ENCODE measurements around the gene C5orf15.
"Not testable (repeated sequence)": the region's sequence is repeated elsewhere in the genome, so short reads cannot be mapped to it uniquely, and the experiment has no call there.

The C5orf15 gene

DNA sequence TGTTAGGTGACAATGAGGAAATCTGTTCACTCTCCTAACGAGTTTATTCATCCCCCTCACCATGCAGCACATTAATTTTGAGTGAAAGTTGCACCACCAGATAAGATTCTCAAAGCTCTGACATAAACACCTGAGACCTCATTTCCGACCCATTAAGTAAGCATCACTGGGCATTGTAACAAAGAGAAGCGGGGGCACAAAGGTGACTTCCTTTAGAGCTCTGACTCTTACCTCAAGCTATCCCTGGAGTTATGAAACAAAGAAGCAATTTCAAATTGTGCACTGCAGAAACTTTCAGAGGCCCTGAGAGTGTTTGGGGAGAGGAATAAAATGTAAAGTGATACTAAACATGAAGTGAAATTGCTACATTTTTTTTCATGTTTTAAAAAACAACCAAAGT, 29.5 kb downstream of the C5orf15 start:
- no peak for DNase-seq (ENCODE audit: low read depth in 1 of 2, low spot score in 1 of 2)

- no peak for DNase-seq (ENCODE audit: low read depth in 1 of 2, low spot score in 1 of 2)
Measured at GRCh38 chr5:133938039-133938821, 30.2 kb downstream of the C5orf15 start.

DNA sequence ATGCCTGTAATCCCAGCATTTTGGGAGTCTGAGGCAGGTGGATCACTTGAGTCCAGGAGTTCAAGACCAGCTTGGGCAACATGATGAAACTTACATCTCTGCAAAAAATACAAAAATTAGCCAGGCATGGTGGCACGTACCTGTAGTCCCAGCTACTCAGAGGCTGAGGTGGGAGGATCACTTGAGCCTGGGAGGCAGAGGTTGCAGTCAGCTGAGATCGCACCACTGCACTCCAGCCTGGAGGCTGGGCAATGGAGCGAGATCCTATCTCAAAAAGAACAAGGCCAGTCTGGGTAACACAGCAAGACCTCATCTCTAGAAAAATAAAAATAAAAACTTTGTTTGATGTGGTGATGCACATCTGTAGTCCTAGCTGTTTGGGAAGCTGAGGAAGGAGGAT, 30.8 kb downstream of the C5orf15 start:
- not testable (repeated sequence) for DNase-seq (ENCODE audit: low read depth in 1 of 2, low spot score in 1 of 2)

- no peak for DNase-seq (ENCODE audit: low read depth in 1 of 2, low spot score in 1 of 2)
Measured at GRCh38 chr5:133936651-133937015, 31.8 kb downstream of the C5orf15 start.

DNA sequence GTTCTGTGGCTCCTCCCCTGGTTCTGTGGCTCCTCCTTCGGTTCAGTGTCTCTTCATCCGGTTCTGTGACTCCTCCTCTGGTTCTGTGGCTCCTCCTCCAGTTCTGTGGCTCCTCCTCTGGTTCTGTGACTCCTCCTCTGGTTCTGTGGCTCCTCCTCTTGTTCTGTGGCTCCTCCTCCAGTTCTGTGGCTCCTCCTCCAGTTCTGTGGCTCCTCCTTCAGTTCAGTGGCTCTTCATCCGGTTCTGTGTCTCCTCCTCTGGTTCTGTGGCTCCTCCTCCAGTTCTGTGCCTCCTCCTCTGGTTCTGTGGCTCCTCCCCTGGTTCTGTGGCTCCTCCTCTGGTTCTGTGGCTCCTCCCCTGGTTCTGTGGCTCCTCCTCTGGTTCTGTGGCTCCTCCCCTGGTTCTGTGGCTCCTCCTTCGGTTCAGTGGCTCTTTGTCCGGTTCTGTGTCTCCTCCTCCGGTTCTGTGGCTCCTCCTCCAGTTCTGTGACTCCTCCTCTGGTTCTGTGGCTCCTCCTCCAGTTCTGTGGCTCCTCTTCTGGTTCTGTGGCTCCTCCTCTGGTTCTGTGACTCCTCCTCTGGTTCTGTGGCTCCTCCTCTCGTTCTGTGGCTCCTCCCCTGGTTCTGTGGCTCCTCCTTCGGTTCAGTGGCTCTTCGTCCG, 32.3 kb downstream of the C5orf15 start:
- DNase-seq (ENCODE audit: low read depth in 1 of 2, low spot score in 1 of 2): not testable (repeated sequence)

DNA sequence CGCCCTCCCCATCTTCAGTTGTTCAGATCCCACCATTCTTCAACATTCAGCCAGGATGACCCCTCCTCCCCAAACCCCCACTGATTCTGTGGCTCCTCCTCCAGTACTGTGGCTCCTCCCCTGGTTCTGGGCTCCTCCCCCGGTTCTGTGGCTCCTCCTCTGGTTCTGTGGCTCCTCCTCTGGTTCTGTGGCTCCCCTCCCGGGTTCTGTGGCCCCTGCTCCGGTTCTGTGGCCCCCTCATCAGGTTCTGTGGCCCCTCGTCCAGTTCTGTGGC, 32.8 kb downstream of the C5orf15 start:
- no peak for DNase-seq (ENCODE audit: low read depth in 1 of 2, low spot score in 1 of 2)

DNA sequence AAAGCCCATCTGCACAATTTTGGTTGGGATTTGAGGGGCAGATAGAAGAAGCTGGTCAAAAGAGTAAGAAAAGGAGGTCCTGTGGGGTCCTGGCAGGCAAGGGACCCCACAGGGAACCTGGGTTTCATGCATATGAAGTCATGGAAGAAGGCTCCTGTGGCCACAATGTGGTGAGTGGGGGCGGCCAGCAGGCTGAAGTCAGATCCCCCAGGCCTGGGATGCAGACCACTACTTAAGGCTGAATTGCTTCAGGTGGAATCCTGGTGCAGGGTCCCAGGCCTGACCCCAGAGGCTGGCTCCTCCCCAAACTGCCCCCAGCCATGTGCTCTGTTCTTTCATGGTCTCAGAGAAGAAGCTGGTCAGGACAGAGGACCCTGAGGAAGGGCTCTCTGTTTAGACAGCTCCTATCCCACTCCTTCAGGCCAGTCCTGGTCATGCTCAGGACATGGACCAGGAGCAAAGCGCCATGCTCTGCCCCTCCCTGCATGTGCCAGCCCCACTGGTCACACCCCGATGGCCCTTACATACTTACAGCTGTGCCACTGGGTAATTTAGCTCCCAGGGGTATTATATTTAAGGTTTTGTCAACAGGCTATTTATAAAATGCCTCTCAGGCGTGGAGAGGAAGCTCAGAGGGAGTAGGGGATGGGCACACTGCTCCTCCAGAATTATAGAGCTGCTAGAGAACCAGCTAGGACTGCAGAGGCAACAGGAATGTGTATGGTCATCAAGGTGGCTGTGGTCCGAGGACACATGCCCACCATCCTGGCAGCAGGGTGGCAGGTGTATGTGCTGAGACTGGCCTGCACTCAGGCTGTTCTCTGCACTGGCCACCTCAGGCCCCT, 33.4 kb downstream of the C5orf15 start:
- DNase-seq (ENCODE audit: low read depth in 1 of 2, low spot score in 1 of 2): no peak

- no peak for DNase-seq (ENCODE audit: low read depth in 1 of 2, low spot score in 1 of 2)
Measured at GRCh38 chr5:133934311-133934710, 34.1 kb downstream of the C5orf15 start.

DNA sequence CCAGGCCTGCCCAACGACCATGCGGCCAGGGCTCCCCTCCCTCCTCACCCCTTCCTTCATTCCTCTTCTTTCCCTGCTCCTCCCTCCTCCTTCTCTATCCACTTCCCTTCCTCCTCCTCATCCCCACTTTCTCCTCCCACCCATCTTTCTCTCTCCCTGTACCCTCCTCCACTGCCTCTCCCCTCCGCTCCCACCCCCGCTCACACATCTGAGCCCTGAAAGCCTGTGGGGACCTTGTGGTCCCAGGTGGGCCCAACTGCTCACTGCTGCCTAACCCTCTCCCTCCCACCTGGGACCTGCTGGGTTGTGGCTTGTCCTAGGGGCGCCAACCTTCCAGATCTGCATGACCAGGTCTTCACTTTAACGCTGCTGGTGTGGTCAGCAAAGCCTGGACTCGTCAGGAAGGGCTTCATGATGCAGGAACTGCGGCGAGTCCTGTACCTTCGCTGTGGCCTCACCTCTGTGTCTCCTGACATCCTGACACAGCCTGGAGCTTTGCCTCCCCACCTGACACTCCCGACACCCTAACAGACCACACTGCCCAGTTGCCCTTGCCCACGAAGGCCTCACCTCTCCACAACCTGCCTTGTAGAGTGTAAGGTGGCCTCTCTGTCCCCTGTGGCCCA, 34.6 kb downstream of the C5orf15 start:
- no peak for DNase-seq (ENCODE audit: low read depth in 1 of 2, low spot score in 1 of 2)

DNA sequence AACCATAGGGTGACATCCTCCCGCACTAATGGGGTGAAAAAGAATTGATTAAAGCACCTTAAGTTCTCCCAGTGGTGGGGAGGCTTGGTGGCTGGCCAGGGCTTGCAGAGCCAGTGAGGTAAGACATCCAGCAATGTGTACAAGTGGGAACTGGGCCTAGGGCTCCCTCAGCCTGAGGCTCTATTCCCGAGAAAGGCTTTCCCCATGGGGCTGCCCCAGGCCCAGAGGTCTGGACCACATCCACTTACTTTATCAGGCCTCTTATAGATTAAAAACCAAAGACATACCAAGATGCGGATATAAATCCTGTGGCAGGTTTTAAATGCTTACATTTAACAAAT, 35.3 kb downstream of the C5orf15 start:
- no peak for DNase-seq (ENCODE audit: low read depth in 1 of 2, low spot score in 1 of 2)

DNA sequence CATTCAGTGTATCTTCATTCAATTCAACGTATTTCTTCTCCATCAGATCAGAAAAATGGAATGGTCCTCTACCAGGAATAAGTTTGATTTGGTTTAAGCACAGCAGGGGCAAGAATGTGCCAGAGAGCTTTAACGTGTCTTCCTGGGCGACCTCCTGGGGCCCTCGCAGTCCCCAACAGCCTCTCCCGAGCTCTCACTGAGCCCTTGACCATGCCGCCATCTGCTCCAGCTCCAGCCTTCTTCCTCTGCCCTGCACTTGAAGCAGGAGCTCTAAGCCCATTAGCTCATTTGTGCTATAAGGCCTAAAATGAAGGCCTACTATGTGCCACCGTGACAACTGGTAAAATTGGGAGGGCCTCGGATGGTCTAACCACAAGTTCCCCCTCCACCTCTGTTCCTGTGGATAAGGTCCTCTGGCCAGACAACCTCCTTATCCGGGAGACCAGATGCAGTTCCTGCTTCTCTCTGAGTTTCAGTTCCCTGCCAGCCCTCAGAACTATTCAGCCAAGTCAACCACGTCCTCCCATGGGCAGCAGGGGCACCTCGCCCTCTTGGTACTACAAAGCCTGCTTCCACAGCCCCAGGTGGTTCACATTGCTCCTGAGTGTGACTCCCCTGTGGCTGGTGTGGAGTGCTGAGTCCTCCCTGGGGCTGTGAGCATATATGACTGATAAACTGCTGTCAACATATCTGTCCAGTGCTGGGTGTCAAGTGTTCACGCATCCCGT, 35.8 kb downstream of the C5orf15 start:
- no peak for DNase-seq (ENCODE audit: low read depth in 1 of 2, low spot score in 1 of 2)

DNA sequence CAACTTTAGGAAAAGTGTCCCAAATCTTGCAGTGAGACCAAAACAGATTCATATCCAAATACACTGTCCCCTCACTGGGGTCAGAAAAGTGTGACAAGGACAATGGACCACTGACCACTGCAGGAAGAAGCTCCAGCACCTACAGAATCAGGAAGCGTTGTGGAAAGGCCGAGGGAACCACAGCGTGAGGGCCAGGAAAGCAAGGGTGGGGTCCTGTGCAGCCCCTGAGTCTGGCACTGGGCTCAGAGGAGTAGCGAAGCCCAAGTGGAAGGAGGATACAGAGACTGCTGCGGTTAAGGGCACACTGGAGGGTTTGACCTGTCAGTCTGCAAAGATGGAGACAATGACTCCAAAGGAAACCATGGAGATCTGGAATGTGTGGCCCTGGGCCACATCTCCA, 36.9 kb downstream of the C5orf15 start:
- DNase-seq (ENCODE audit: low read depth in 1 of 2, low spot score in 1 of 2): no peak

DNA sequence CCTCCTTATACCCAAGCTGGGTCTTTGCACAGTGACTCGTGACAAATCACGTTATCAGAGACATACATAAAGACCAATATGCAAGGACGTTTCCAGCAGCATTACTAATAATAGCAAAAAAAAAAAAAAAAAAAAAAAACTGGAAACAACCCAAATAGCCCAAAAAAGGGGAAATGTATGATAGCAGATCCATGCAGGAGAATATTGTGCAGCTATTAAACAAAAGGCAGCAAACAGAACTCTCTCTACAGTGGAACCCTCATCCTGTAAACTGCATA, 37.7 kb downstream of the C5orf15 start:
- DNase-seq (ENCODE audit: low read depth in 1 of 2, low spot score in 1 of 2): no peak

GRCh38 chr5:133930061-133930812, 38.2 kb downstream of the C5orf15 start:
- DNase-seq (ENCODE audit: low read depth in 1 of 2, low spot score in 1 of 2): peak; percentile 6 to 50

- DNase-seq (ENCODE audit: low read depth in 1 of 2, low spot score in 1 of 2): no peak
Measured at GRCh38 chr5:133928587-133929393, 39.6 kb downstream of the C5orf15 start.

DNA sequence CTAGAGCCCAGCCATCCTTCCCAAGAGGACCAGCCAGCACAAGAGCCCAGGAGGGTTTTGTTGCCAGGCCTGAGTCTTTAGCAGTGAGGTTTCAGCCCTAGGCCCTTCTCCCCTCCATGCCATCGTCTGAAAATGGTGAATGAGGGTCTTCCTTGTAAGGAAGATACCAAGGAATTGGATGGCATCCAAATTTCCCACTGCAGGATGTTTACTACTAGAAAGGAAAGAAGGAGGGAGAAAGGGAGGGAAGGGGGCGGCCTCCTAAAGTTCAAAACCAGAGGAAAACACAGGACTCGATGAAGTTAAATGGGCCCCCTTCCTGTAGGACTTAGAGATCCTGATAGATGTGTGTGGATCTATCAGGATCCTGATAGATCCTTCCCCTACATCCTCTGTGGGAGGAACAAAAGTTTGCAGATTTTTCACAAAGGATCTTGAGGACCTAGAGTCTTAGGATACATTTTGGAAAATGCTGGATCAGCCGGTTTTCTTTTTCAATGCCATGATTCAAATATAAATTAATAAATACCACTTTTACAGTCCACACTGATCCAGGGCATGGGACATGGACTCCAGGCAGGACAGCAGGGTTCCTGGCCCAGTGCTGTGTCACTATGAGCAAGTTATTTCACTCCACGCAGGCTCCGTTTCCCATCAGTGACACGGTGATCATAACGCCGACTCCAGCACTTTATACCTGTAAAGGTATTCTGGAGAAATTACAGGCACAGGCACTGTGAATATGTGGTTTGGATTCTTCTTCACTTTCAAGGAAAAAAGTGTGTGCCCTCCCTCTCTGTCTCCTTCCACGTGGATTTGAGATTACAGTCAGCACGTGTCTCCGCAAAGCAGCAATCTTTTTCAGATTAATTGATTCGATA, 40.9 kb downstream of the C5orf15 start:
- no peak for DNase-seq (ENCODE audit: low read depth in 1 of 2, low spot score in 1 of 2)

DNA sequence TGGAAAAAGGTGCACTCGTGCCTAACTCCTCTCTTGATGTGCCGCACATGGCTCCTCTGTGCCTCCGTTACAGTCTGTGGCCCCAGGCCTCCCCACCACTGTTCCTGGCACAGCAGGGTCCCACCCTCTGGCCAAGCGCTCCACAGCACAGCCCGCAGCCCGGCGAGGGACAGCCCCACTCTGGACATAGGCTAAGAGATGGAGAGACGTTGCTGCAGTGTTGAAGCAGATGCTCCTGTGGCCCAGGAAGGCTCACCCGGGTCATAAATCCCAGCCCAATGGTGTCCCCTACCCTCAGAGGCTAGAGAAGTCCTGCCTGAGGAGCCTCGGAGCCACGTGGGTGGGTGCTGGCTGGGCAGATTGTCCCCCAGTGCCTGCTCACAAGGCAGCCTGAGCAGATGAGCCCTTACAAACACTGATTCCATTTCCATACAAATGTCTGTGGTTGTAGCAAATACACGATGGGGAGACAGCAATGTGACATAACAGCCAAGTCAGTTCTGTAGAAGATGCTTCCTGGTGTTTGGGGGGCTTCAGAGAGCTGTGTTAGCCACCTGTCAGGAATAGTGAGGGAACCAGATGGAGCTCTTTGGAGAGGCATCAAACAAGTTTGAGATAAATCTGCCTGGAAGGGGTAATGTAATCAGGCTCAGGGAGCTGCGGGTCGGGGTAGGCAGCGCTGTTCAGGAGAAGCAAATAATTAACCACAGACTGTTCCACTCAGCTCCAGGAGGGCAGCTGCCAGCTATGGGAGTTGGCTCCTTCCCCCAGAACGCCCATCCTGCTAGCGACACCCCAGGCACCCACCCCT, 41.7 kb downstream of the C5orf15 start:
- DNase-seq (ENCODE audit: low read depth in 1 of 2, low spot score in 1 of 2): no peak

DNA sequence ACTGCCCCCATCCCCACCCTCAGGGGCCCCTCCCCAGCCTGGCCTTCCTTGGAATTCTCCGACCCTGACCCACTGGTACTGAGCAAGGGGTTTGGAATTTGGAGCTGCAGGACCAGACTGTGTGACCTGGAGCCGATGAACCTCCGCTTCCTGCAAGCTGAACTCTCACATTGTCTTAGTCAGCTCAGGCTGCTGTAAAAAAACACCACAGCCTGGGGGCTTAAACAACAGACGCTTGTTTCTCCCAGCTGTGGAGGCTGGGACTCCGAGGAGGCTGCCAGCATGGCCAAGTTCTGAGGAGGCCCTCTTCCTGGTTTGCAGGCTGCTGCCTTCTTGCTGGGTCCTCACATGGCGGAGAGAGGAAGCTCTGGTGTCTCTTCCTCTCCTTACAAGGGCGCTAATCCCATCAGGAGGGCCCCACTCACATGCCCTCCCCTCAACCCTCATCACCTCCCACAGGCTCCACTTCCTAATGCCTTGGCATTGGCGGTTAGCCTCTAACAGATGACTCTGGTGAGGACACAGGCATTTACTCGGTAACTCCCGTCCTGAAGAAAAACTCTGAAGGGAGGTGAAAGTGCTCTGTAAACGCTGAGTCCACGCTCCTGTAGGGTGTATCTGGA, 42.4 kb downstream of the C5orf15 start:
- DNase-seq (ENCODE audit: low read depth in 1 of 2, low spot score in 1 of 2): no peak

Data from stimulated activated CD4-positive, alpha-beta T cell treated with anti-CD3 and anti-CD28 coated beads, Interleukin-15, amount 100 ng/mL, for 1 hour (primary cell).